Ovary (tissue), 9 donors: ENCODE data around the gene CCDC78. TPM values are rescaled to one million over a fixed set of nuclear protein-coding genes. Genes with fewer than 3 reads are reported as not detected.
"Not testable (repeated sequence)": the region's sequence is repeated elsewhere in the genome, so short reads cannot be mapped to it uniquely, and the experiment has no call there.

Experiments used
- DNase-seq, 5 donors: peaks; one replicate each; pipeline ENCODE4 v3.0.0-alpha.2; 2019 to 2020
- H3K27ac ChIP-seq, 2 donors: fragments of 200-600 bp; one replicate each; pipeline versions ENCODE4 v1.5.1 to v1.8.0; 2019 to 2022
- H3K27me3 ChIP-seq: fragments of 200-600 bp; one replicate; pipeline ENCODE4 v1.8.0; 2022
- H3K36me3 ChIP-seq: fragments of 200-600 bp; sonication (generic); one replicate; pipeline ENCODE4 v1.5.1; 2019
- H3K4me1 ChIP-seq: one replicate; pipeline ENCODE4 v1.8.1; 2013; ENCODE audit warnings: mild to moderate bottlenecking, moderate library complexity; ENCODE audit not compliant: insufficient read depth
- H3K4me3 ChIP-seq: fragments of 200-600 bp; sonication (generic); one replicate; pipeline ENCODE4 v1.5.1; 2017
- H3K9me3 ChIP-seq, 2 donors: fragments of 200-600 bp in 1 of 2; sonication (generic) in 1 of 2; one replicate each; pipeline versions ENCODE4 v1.5.1 to v1.8.1; 2013 to 2019; ENCODE audit warnings: mild to moderate bottlenecking in 1 of 2, moderate library complexity in 1 of 2
- CTCF ChIP-seq, 3 donors: fragments of 450-650 bp in 2 of 3; fragments of 200-600 bp in 1 of 3; IDR thresholded peaks; one replicate each; pipeline versions ENCODE4 v1.5.1 to v1.8.0; 2016 to 2022; ENCODE audit warnings: antibody characterized with exemption in 3 of 3, mild to moderate bottlenecking in 1 of 3
- EP300 ChIP-seq: sonication (generic); formaldehyde crosslinking; IDR thresholded peaks from one replicate; pipeline ENCODE4 v1.6.1; 2017; ENCODE audit warnings: antibody characterized with exemption
- POLR2A ChIP-seq: fragments of 450-650 bp; IDR thresholded peaks from one replicate; pipeline ENCODE4 v1.6.1; 2017; ENCODE audit warnings: antibody characterized with exemption, mild to moderate bottlenecking, moderate library complexity
- WGBS, 3 donors: extraction: QIAGEN DNeasy Blood & Tissue Kit in 1 of 3; methylation state at CpG; one replicate each; pipeline versions ENCODE4 v1.1.5 to v1.1.7; 2013 to 2017; 5-methylcytosine and 5-hydroxymethylcytosine counted together
- intact Hi-C, 4 donors: fragments of 100-400 bp; cut with DNase I; formaldehyde crosslinking; loops; one replicate each; pipeline versions ENCODE4 v1.11.0 to v1.15.1; 2022 to 2023
- polyA plus RNA-seq, 2 donors: library from polyadenylated mRNA; stranded (reverse); fragments of 200-250 nt in 1 of 2; fragments of 350-450 nt in 1 of 2; fragmentation: Illumina TruSeq in 1 of 2; extraction: RNeasy Lipid Tissue Mini Kit (QIAGEN cat#74804) in 1 of 2; gene quantifications; one replicate each; pipeline ENCODE4 v1.2.3, GENCODE V29; 2013 to 2014
- total RNA-seq, 7 donors: library from RNA; depleted of rRNA in 2 of 7; stranded (reverse); fragments of >200 nt in 2 of 7; fragmentation: NEBNext Ultra II Directional in 3 of 7; extraction: Animal tissue kit (Norgen Biotek cat#: 25700) in 3 of 7; gene quantifications; one replicate each; pipeline versions ENCODE4 v1.1.0 to v1.2.4, GENCODE V29; 2016 to 2023
- donor health status: DM: no; HTN: no; CAD: no; lungs with moderate emphysema.
- donor health status: DM: no; HTN: no; CAD: no.
- donor health status: Bipolar disorder and iron deficiency.
- donor health status: DM: yes; HTN: yes; CAD: no.
- donor health status: DM: no; HTN: no; CAD: no.
- donor health status: DM: yes; HTN: yes; CAD: no.

CCDC78 gene
- total and polyA plus RNA-seq, 9 donors, result 0.40 to 44.3 (median 4.6) TPM; not detected in 2

- TF ChIP-seq POLR2A, result no peak
- TF ChIP-seq CTCF (IDR thresholded peaks at IDR 0.05), result no peak
- no peak for TF ChIP-seq EP300
- Histone ChIP-seq H3K4me3 (no peak overlapping the region), H3K9me3 (no peaks in the 10 kb centered on the region), H3K27ac (no peak overlapping the region), H3K4me1 (peaks cover 18% of the 10 kb centered on the region), H3K36me3 (no peaks in the 10 kb centered on the region), H3K27me3 (no peaks in the 10 kb centered on the region)
- DNase-seq, result no peak
- 62 to 69% (median 62%) methylated on average over 11 of the region's 11 CpGs for WGBS, 3 donors
- intact Hi-C loops, result loop anchor here in 1 of 4 donors (5.0 kb wide), 1 partner anchor 383 kb away; the partner anchor contains the start of gene C1QTNF8
These were observed 12.2 kb downstream of the CCDC78 start for GRCh38 chr16:714079-714478.

GRCh38 chr16:712740-713250, 13.4 kb downstream of the CCDC78 start:
- not testable (repeated sequence) for DNase-seq, H3K27me3 ChIP-seq, H3K4me3 ChIP-seq, H3K27ac ChIP-seq, H3K36me3 ChIP-seq, H3K9me3 ChIP-seq
- peaks cover 18% of the 10 kb centered on the region for H3K4me1 ChIP-seq
- 40 to 53% (median 43%) methylated on average over 12 to 13 of the region's 13 CpGs for WGBS, 3 donors
- intact Hi-C loops, result loop anchor here in 1 of 4 donors (5.0 kb wide), 1 partner anchor 385 kb away; the partner anchor contains the start of gene C1QTNF8

GRCh38 chr16:711548-712320, 14.5 kb downstream of the CCDC78 start:
- Histone ChIP-seq H3K27ac (no peak overlapping the region), H3K4me3 (no peak overlapping the region), H3K9me3 (no peaks in the 10 kb centered on the region), H3K36me3 (no peaks in the 10 kb centered on the region), H3K4me1 (peaks cover 18% of the 10 kb centered on the region), H3K27me3 (peaks cover 3% of the 10 kb centered on the region)
- WGBS, 3 donors, result 9 to 11% (median 10%) methylated on average over 25 of the region's 25 CpGs
- peak; percentile 58 to 83 (median 77) for DNase-seq
- TF ChIP-seq CTCF (IDR thresholded peaks at IDR 0.05) (peak; percentile 65 to 83 (median 75)), EP300 (no peak)
- intact Hi-C loops, result loop anchor here in 1 of 4 donors (5.0 kb wide), 1 partner anchor 386 kb away; the partner anchor contains the start of gene C1QTNF8

- H3K36me3 ChIP-seq, result no peaks in the 10 kb centered on the region
- no peak for DNase-seq
- H3K27me3 ChIP-seq, result peaks cover 3% of the 10 kb centered on the region
These were observed 15.2 kb downstream of the CCDC78 start for GRCh38 chr16:711084-711483.

More at GRCh38 chr16:711084-711483, 15.2 kb downstream of the CCDC78 start:
- 61 to 72% (median 68%) methylated on average over 10 to 12 of the region's 12 CpGs for WGBS, 3 donors
- peaks cover 14% of the 10 kb centered on the region for H3K4me1 ChIP-seq
- H3K27ac ChIP-seq, result no peak overlapping the region
- TF ChIP-seq CTCF (IDR thresholded peaks at IDR 0.05), result no peak
- no peak for TF ChIP-seq EP300
- TF ChIP-seq POLR2A, result no peak
- H3K4me3 ChIP-seq, result no peak overlapping the region
- intact Hi-C loops, result loop anchor here in 1 of 4 donors (5.0 kb wide), 1 partner anchor 386 kb away; the partner anchor contains the start of gene C1QTNF8
- no peaks in the 10 kb centered on the region for H3K9me3 ChIP-seq
